ENCODE measurements around the gene EVI5L.

EVI5L gene

DNA sequence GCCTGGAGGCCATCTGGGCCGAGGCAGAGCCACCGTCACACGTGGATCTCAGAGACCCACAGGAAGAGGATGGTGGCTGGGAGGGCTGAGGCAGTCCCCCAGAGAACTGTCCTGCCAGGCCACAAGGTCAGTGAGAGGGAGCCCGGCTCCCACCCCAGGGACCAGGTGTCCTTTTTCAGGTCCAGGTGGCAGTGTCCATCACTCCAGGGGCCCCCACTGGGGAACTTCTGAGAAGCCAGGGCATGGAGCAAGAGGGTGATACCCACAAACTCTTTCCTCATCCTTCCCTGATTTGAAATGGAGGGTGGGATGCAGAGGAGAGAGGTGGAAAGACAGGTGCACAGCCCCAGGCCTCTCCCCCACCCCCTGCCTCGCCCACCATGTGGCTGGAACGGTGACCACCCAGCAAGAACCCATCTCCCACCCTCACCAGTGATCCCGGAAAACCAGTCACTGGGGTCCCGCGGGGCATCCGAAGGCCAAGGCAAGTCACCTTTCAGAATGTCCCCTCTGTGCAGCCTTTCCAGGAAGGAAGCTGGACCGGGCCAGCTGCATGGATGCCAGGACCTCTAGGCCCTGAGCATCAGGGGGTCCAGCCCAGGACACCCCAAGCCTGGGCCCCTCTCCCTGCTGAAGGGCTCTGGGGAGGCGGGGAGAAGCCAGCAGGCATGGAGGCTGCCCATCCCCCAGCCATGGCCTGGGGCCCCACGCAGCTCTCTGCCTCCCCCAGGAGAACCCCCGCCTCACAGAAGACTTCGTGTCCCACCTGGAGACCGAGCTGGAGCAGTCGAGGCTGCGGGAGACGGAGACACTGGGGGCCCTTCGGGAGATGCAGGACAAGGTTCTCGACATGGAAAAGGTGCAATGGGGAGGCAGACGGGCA lies 30.1 kb downstream of the EVI5L start:
- no peak for DNase-seq (ENCODE audit: low read depth in 2 of 2)

DNA sequence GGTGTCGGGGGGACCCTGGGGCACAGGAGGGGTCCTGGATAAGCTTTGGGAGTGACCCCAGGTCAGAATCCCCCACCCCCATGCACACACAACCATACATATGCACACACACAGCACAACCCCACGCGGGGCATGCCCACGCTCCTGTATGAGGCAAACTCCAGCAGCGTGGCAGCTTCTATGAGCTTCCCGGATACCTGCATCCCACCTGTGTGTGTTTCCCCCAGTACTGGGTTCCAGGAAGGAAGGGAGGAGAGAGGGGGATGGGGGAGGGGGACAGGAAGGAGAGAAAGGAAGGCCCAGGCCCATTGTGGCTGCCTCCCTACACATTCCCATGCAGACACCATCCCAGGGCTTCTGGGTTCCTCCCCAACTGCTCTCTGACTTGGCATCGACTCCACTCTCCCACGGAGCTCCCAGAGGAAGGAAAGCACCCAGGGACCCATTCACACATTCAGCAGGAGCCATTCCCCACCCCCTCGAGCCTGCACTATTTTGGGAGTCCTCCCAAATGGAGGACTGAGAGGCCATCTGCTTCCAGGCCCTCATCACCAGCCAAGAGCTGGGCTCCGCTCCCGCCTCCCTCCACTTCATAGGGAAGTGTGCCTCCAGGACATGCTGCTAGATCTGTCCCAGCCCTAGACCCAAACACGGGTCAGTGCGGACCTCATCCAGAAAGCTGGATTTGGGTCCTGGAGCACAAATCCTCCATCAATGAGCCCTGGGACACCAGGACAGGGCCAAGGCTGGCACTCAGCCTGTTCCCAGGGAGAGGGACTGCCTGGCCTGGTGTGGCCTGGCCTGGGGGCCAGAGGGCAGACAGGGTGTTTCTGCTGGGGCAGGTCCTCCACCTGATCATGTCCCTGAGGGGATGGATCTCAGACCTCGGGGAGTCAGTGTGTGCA lies 30.9 kb downstream of the EVI5L start:
- no peak for DNase-seq (ENCODE audit: low read depth in 2 of 2)

DNA sequence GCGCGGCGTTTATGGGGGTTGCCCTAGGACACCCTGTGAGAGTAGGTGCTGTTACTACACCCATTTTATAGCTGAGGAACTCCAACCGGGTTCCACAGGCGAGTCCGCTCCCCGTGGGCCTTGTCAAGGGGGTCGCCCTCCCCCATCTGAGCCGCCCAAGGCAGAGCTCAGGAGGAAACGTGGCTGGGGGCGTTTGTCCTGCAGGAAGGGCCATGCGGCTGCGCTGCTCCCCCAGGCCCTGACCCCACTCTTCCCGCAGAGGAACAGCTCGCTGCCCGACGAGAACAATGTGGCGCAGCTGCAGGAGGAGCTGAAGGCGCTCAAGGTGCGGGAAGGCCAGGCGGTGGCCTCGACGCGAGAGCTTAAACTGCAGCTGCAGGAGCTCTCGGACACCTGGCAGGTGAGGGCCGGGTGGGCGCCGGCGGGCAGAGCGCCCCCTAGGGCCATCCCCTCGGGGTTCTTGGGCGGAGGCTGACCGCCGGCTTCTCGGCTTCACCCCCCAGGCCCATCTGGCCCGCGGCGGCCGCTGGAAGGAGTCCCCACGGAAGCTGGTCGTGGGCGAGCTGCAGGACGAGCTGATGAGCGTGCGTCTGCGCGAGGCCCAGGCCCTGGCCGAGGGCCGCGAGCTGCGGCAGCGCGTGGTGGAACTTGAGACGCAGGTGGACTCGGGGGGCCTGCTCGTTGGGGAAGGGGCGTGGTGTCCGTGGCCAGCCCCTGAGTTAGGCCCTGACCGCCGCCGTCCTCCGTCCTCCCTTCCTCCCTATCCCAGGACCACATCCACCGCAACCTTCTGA lies 31.8 kb downstream of the EVI5L start:
- DNase-seq (ENCODE audit: low read depth in 2 of 2) = no peak

DNA sequence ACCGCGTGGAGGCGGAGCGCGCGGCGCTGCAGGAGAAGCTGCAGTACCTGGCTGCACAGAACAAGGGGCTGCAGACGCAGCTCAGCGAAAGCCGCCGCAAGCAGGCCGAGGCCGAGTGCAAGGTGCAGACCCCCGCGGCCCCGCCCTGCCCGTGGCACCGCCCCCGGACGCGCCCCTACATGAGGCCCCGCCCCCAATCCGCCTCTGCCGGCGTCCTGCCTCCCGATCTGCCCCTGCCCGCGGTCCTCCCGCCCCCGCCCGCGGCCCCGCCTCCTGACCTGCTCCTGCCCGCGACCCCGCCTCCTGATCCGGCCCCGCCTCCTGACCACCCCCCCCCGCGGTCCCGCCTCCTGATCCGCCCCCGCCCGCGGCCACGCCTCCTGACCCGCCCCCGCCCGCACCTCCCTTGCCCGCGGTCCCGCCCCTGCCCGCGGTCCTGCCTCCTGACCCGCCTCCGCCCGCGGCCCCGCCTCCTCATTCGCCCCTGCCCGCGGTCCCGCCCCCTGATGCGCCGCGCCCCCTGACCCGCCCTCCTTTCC lies 32.5 kb downstream of the EVI5L start:
- peak; percentile 43 to 70 for DNase-seq (ENCODE audit: low read depth in 2 of 2)

DNA sequence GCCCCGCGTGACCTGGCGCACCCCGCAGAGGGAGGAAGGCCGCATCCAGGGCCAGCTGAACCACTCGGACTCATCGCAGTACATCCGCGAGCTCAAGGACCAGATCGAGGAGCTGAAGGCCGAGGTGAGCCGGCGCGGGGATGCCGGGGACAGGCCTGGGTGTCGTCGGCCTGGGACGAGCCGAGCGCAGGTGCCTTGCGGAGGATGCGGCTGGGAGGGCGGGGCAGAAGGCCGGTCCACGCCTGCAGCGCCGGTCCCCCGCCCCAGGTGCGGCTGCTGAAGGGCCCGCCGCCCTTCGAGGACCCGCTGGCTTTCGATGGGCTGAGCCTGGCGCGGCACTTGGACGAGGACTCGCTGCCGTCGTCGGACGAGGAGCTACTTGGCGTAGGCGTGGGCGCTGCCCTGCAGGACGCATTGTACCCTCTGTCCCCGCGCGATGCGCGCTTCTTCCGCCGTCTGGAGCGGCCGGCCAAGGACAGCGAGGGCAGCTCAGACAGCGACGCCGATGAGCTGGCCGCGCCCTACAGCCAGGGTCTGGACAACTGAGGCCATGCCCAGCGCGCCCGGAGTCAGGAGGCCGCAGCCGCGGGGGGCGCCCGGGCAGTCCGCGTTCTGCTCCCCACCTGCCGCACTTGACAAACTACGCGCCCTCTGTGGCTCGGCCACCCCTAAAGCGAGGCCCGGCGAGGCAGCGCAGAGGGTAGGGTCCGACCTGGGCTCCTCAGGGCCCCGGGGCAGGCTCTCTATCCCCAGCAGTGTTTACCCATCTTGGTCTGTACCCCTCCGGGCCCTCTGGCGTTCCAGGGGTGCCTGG lies 33.3 kb downstream of the EVI5L start:
- no peak for DNase-seq (ENCODE audit: low read depth in 2 of 2)

DNA sequence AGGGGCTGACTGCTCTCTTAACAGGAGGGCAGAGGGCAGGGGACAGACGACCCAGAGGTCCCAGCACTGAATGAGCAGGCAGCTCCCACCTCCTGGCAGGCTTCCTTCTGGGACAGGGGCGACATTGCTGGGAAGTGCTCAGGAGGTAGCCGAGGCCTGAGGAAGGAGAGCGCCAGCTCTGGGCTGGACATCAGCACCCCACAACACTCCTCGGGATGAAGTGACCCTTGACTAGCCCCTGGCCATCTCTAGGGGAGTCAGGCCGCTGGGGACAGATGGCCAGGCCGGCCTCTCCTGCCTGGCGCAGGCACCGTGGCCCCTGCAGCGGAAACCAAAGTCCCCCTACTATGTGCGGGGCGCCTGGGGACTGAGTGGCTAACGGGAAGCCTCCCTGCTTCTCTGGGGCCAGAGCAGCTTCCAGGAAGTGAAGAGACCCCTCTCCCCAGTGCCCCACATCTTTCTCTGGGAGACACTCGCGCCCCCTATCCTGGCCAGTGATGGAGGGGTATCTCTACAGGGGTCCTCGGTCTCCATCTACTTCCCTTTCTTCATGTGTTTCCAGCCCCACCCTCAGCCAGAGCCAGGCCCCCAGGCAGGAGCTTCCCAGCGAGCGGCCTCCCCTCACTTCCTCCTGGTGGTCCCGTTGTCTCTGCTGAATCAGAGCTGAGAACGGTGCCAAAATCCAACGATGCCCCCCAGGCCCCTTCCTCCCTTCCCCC lies 34.1 kb downstream of the EVI5L start:
- no peak for DNase-seq (ENCODE audit: low read depth in 2 of 2)

DNA sequence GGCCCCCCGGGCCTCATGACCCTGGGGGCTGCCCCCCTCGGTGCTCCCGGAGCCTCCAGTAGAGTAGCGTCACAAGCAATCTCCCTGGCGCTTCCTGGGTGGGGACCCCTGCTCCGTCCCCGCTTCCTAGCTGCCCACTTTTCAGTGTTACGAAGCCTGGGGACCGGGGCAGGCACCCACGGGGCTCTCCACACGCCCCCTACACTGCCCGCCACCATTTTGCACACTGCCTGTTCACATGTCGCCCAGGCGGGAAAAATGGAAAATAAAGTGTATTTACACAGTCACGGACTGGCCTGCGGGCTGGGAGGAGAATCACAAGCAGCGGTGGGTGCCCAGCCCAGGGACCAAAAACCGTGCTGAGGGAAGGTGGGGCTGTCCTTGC lies 34.7 kb downstream of the EVI5L start:
- no peak for DNase-seq (ENCODE audit: low read depth in 2 of 2)

DNA sequence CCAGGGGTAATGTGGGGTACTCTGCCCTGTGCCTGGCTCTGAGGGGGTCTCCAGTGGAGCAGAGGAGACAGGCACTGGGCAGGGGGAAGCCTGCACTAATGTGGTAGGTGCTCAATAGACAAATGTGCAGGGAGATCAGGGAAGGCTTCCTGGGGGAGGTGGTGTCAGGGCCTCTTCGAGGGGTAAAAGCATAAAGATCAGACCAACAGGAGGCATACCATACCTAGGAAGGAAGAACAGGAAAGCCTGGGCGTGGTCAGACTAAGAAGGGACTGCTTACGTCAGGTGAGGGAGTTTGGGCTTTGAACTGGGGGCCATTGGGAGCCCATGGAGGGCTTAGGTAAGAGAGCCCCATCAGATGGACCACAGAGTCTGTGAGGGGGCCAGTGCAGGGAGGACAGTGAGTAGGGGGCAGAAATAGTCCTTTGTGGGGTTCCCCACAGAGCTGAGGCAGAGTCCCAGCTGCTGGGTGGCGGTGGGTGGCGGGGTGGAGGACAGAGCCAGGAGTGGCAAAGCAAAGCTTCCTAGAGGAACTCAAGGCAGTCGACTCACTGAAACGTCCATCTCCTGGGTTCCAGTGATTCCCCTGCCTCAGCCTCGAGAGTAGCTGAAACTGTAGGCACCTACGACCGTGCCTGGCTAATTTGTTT lies 35.4 kb downstream of the EVI5L start:
- DNase-seq (ENCODE audit: low read depth in 2 of 2) = no peak

DNA sequence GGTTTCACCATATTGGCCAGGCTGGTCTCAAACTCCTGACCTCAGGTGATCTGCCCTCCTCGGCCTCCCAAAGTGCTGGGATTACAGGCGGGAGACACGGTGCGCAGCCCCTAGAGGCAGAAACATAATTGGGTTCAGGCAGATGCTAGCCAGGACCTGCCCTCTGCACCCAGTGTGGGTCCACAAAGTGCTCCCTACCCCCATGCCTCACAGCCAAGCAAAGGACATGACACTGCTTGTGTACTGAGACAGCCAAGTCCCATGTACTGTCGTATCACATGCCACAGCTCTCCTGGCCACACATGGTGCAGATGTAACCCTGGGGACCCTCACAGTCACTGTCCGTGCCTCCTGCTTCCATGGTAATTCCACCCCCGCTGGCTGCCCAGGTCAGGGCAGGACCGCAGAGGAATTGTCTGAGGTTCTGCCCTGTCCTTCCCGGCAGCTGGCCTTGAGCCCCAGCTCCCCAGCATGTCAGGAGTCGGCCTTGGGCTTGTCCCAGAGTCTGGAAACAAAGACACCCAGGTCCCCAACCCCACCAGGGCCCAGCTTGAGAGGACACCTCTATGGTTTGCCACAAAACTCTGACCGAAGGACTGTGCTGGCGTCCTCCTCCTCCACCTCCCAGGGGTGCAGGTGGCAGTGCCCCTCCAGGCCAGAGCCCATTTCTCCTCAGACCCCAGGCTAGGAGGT lies 36.5 kb downstream of the EVI5L start:
- DNase-seq (ENCODE audit: low read depth in 2 of 2) = no peak

DNA sequence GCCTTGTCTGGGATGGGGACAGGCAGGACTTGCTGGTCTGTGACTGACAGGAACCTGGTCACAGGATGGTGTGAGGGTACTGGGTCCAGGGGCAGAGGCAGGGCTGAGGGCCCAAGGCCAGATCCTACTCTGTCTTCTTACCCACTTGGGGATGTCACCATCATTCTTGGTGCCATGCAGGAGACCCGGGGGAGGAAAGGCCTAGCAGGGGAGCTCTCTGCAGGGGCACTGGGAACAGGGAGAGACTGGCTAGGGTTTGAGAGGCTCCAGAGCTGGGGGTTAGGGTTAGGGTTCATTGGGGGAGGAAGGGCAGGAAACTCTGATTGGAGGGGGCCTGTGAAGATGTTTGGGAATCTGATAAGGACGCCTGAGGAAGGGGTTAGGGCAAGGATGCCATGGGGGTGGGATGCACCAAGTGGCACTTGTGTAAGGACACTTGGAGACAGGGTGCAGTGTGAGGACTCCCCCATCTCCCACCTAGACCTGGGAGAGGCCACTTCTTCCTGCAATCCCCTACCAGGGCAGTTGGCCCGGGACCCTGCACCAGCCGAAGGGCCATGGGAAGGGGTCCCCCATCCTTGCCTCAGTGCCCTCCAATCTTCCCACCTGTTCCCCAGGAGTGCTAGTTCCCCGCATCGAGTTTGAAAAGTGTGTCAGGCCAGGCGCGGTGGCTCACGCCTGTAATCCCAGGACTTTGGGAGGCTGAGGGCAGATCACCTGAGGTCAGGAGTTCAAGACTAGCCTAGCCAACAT lies 37.2 kb downstream of the EVI5L start:
- DNase-seq (ENCODE audit: low read depth in 2 of 2) = no peak

DNA sequence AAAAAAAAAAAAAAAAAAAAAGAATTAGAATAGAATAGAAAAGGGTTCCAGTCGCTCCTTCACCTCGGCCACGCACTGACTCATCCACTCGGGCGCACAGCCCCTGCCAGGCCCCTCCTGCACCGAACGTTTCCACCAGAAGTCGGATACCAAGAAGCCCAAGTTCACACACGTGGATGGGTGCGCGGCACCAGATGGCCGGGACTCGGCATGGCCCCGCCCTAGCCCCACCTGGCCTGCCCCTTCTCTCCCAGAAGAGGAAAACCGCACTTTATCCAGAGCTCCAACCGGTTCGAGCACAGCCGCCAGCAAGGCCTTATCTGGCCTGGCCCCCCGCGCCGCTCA lies 38.3 kb downstream of the EVI5L start:
- DNase-seq (ENCODE audit: low read depth in 2 of 2) = no peak

DNA sequence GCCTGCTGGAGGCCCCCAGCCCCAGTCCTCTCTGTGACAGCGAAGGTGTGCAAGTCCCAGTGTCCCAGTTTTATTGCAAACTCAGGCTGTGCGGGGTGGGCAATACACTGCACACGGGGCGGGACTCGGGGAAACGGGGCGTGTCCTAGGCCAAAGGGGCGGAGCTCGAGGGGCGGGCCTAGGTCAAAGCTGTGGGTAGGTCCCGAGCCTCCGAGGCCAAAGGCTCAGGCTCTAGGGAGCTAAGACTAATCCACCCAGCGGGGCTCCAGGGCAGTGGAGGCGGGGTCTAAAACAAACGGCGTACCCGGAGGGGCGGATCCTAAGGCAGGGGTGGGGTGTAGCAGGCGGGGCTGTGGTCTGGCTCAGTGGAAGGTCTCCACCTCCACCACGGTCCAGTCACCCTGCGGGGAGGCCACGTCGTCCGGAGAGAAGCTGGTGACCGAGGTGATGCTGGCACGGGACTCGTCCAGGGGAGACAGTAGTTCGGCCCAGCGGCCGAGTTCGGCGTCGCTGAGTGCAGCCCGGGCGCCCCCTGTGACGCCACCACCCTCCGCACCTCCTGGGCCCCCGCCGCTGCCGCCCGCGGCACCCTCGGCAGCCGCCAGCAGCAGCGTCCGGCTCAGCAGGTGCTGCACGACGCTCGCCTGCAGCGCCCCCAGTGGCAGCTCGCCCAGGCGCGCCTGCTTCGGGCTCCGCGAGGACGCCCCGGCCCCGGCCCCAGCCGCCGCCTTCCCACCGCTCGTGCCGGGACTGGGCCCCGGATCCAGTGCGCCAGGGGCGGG lies 38.8 kb downstream of the EVI5L start:
- peak; percentile 52 to 71 for DNase-seq (ENCODE audit: low read depth in 2 of 2)

DNA sequence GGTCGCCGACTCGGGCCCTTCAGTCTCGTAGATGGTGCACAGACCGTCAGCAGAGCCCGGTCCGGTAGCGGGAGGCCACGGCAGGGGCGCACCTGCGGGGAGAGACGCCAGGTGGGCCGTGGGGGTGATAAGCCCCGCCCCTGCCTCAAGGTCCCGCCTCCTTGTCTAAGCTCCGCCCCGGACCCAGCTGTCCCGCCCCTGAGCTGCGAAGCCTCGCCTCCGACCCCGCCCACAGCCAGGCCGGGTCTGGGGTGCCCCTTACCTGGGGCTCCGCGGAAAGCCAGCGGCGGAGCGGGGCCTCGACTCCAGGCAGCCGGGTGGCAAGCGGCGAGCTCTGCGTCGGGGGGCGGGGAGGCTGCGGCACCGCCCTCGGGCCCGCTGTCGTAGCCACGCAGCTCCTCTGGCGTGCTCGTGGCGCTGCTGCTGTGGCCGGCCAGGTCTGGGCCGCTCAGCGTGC lies 39.5 kb downstream of the EVI5L start:
- DNase-seq (ENCODE audit: low read depth in 2 of 2) = peak; percentile 58 to 59

DNA sequence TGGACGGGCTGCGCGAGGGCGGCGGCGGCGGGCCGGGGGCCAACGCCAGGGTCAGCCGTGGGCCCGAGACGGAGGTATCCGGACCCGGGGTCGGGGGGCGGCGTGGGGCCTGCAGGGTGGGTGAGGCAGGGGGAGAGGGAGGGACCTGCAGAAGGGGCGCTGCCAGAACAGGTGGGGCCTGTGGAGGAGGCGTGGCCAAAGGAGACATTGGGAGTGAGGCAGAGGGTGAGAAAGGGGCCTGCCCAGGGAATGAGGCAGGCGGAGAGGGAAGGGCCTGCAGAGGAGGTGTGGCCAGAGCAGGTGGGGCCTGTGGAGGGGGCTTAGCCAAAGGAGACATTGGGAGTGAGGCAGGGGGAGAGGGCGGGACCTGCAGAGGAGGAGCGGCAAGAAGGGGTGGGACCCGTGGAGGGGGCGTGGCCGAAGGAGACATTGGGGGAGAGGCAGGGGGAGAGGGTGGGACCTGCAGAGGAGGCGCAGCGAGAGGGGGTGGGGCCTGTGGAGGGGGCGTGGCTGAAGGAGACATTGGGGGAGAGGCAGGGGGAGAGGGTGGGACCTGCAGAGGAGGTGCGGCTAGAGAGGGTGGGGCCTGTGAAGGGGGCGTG lies 40.0 kb downstream of the EVI5L start:
- peak in 1 of 2 experiments; percentile 50 for DNase-seq (ENCODE audit: low read depth in 2 of 2)

DNA sequence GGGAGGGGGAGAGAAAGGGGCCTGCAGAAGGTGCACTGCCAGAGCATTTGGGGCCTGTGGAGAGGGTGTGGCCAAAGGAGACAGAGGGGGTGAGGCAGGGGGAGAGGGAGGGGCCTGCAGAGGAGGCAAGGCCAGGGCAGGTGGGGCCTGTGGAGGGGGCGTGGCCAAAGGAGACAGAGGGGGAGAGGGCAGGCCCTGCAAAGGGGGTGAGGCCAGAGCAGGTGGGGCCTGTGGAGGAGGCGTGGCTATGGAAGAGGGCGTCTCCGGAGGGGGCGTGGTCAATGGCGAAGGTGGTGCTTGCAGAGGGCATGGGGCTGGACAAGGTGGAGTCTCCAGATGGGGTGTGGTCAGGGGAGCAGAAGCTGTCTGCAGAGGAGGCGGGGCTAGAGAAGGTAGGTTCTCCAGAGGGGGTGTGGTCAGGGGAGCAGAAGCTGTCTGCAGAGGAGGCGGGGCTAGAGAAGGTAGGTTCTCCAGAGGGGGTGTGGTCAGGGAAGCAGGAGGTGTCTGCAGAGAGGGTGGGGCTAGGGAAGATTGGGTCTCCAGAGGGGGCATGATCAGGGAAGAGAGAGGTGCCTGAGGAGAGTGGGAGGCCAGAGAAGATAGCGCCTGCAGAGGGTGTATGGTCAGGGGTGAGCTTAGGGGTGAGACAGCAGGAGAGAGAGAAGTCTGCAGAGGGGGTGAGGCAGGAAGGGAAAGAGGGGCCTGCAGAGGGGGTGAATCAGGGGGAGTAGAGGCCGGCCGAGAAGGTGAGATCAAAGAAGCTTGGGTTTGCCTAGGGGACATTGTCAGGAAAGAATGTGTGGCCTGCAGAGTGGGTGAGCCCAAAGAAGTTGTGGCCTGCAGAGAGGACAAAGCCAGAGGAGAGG lies 40.8 kb downstream of the EVI5L start:
- DNase-seq (ENCODE audit: low read depth in 2 of 2) = peak in 1 of 2 experiments; percentile 56

All from stimulated activated CD4-positive, alpha-beta T cell treated with anti-CD3 and anti-CD28 coated beads, Interleukin-12 subunit alpha, Interleukin-12 subunit beta, amount 100 ng/mL, for 24 hours (primary cell).